Activated CD8-positive, alpha-beta memory T cell treated with anti-CD3 and anti-CD28 coated beads for 48 hours (primary cell): ENCODE results near the gene SLC18A2.
"Not testable (repeated sequence)": the region's sequence is repeated elsewhere in the genome, so short reads cannot be mapped to it uniquely, and the experiment has no call there.

Source experiments
- DNase-seq, 3 experiments: peaks; one replicate each; pipeline ENCODE4 v3.0.0-alpha.2; 2020; ENCODE audit warnings: low read depth in 2 of 3, low spot score in 2 of 3

The SLC18A2 gene

DNA sequence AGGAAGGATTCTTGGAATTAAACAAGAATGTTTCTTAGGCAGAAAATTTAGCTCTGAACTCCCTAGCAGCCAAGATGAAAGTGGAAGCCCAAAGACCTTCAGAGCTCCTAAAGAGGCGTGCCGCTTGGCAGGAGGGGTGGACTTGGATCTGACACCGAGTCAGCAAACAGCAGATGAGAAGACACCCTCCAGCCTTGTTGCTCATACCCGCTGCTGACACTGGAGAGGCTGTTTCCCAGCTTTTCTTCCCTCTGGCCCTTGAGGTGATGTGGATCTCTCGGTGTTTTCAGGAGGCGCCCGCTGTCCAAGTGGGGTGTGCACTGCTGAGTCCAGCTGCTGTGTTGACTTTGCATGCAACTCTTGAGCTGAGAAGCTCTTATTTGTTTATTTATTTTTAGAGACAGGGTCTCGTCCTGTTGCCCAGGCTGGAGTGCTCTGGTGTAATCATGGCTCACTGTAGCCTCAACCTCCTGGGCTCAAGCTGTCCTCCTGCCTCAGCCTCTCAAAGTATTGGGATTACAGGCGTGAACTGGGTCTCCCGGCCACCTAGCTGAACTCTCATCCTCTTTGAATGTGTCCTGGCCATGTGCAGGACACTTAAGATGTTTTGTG lies 21.5 kb downstream of the SLC18A2 start:
- no peak for DNase-seq

- DNase-seq, result no peak
Measured at GRCh38 chr10:117262903-117263293, 22.0 kb downstream of the SLC18A2 start.

DNA sequence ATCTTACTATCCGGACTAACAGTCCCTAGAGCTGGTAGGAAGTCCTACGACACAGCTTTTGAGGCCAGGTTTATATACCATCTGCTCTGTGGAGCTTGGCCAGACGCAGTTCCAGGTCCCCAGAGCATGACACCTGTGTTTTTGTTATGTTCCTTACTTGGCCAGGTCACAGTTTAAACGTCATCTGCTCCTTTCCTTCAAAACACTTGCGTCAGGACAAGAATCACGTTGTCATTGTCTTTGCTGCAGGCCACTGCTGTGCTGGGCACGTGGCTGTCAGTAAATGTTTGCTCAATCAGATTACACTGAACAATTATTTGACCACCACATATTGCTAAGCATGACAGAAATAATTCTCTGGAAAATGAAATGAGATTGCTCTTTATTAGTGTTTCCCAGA lies 23.9 kb downstream of the SLC18A2 start:
- DNase-seq, result no peak

GRCh38 chr10:117266400-117266799 lies 25.5 kb downstream of the SLC18A2 start:
- DNase-seq, result no peak

DNA sequence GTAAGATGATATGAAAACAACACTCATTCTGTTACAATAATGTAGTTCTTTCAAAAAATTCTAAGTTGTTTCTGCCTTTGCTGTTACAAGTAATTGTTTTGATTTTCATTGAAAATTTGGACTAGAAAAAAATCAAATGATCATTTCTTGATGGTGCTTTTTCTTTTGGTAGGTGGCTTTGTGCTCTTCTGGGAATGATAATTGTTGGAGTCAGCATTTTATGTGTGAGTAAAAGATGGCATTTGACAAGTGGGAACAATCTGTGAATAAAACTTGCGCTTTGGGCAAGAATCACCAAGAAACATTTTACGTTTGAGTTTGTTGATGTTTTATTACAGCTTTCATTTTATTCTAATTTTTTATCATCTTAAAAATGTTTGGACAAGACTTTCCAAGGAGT lies 25.9 kb downstream of the SLC18A2 start:
- no peak for DNase-seq

DNA sequence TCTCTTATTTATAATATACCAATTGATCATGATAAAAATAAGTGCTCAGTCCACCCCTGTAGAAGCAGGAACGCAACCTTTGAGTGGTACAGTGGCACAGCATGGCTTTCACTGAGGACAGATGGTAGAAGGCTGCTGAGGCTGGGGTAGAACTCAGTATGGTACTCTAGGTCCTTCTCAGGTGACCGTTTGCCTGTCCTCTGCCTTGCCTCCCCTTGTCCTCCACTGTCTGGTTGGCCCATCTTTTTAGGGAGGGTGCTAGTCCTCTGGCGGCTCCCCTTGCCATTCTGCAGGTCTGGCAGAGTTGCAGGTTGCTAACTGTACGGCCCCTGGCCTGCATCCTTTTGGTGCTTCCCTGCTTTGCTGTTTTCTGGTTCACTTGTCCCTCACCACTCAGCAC lies 27.3 kb downstream of the SLC18A2 start:
- DNase-seq, result no peak

DNA sequence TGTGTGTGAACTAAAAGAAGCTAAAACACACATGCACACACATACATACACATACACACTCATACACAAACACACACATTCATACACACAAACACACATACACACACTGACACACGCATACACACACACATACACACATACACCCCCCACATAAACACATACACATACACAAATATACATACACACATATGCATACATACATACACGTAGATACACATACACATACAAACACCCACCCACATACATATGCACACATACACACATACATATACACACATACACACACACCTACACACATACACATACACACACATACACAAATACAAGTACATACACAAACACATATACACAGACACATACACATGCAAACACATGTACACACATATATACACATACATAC lies 28.0 kb downstream of the SLC18A2 start:
- no peak for DNase-seq

GRCh38 chr10:117271427-117271826 lies 30.5 kb downstream of the SLC18A2 start:
- DNase-seq, result no peak

DNA sequence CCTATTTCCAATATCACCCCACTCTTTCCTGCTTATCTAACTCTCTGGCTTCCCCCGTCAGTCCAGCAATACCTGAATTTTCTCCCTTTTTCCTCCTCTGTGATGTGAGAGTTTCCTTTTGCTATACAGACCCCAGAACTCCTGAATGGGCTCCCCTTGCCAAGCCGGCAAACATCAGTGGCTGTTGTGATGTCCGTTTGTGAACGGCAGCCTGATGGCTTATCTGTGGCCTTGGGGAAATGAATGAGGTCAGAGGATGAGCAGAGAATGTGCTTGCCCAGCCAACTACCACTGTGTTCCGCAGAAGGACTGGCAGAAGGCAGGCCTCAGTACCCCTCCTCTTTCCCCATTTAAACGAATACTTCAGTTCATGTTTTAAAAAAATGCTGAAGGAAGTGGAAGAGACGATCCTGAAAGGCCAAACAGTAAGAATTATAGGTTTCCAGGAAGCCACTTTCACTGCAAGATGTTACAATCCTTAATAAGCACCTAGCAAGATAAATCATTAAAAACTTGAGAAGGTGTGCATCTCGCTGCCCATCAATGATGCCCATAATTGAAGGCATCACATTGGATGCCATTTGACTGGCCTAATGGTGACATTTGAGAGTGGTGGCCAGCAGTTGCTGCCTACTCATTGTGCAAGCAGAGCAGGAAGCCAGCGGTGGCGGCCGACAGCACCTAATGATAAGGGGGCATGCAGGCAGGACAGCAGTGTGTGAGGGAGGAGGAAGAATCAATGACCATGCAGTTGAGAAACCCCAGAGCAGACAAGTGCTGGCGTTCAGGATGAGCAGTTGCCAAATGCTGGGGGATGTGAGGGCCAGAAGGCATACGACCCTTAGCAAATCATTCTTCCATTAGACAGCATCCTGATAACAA lies 31.5 kb downstream of the SLC18A2 start:
- DNase-seq, result no peak

DNA sequence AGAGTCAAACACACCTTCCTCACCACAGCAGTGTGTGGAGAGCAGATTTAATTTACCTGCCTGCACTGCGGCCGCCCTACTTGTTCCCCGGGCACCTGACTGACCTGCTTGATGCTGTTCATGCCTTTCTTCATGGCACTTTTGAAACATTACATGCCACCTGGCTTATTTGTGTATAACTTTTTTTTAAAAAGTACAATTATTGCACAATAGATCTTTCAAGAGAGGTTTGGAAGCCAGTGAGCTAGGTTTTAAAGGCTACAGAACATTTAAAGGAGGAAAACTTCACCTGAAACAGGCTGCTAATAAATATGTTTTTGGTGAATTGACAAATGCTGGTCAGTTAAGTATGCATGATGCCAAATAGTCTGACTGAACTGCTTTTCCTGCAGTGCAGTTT lies 33.1 kb downstream of the SLC18A2 start:
- DNase-seq, result no peak

GRCh38 chr10:117274509-117274908 lies 33.6 kb downstream of the SLC18A2 start:
- no peak for DNase-seq

- DNase-seq, result no peak
Measured at GRCh38 chr10:117275121-117275520, 34.2 kb downstream of the SLC18A2 start.

DNA sequence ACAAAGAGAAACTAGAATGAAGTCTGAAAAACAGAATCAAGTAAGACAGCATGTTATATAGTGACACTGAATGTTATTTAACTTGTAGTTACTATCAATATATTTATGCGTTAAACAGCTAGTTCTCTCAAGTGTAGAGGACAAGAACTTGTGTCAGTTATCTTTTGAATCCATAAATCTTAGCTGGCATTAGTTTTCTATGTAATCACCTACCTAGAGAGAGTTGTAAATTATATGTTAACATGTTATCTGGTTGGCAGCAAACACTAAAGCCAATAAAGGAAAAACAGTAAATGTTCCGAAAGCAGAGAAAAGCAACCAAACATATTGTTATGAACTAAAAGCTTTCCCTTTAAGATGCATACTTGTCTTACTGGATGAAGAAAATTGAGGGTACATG lies 36.8 kb downstream of the SLC18A2 start:
- no peak for DNase-seq

DNA sequence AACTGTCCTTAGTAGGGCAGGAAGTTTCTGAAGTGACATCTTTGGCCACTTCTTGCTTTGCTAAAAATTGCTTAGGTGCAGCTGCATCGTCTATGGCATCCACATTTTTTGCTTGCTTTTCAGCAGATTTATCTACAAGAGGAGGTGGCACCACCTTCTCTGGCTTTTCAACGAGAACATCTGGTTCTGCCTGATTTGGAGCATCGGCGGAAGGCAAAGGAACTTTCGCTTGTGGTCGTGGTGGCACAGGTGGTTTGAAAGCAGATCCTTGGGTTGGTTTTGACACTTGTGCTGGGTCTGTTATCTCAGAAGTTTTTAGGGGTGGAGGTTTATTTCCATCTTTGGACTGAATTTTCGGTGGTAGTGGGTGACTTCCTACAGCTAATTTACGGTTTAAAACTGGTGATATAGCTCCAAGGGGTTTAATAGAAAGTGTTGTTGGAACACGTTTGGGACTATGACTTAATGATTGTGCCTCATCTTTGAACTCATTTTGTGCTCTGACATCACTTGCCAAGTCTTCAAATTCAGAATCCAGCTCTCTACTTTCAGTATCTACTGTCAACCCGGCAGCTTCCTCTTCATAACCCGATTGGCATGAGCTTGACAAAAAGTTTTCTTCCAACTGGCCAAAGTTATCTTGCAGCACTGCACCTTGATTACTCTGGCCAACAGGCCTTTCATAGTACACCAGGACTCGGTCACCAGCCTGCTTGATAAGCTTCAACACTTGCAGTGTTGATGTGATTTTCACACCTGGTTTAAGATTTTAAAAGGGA lies 44.0 kb downstream of the SLC18A2 start:
- no peak for DNase-seq

GRCh38 chr10:117290872-117291271 lies 50.0 kb downstream of the SLC18A2 start:
- not testable (repeated sequence) for DNase-seq

DNA sequence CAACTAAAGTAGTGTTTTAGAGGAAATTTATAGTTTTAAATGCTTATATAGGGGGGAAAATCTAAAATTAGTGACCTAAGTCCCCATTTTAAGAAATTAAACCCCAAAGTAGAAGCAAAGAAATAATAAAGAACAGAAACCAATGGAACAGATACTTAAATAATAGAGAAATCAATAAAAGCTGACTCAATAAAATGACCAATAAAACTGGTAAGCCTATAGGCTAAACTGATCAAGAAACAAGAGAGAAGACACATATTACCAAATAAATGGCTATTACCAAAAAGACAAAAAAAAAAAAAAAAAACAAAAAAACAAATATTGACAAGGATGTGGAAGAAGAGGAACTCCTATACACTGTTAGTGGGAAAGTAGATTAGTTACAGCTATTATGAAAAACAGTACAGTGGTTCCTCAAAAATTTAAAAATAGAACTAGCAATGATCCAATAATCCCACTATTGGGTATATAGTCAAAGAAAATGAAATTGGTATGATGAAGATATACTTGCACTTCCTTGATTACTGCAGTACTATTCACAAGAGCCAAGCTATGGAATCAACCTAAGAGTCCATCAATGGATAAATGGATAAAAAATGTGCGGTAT lies 53.2 kb downstream of the SLC18A2 start:
- DNase-seq, result no peak

GRCh38 chr10:117294735-117295134 lies 53.8 kb downstream of the SLC18A2 start:
- no peak for DNase-seq

- DNase-seq, result no peak
Measured at GRCh38 chr10:117298219-117298618, 57.3 kb downstream of the SLC18A2 start.

- DNase-seq, result no peak
Measured at GRCh38 chr10:117299435-117299834, 58.5 kb downstream of the SLC18A2 start.

DNA sequence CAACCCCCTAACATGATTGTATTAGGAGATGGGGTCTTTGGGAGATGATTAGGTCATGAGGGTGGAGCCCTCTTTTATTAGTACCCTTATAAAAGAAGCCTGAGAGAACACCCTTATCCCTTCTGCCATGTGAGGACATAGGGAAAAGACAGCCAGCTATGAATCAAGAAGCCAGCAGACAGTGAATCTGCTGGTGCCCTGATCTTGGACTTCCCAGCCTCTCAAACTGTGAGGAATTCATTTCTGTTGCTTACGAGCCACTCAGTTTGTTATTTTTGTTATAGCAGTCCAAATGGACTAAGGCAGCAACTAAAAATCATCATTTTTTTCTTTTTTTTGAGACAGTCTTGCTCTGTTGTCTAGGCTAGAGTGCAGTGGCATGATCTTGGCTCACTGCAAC lies 59.8 kb downstream of the SLC18A2 start:
- DNase-seq, result no peak

GRCh38 chr10:117303451-117303850 lies 62.5 kb downstream of the SLC18A2 start:
- not testable (repeated sequence) for DNase-seq

GRCh38 chr10:117306674-117307073 lies 65.8 kb downstream of the SLC18A2 start:
- no peak for DNase-seq
